Ascending aorta (tissue), 2 donors: ENCODE measurements around the gene FAM118B. TPM values are rescaled to one million over a fixed set of nuclear protein-coding genes. Genes with fewer than 3 reads are reported as not detected.

Experiments used
- DNase-seq, 2 donors: peaks; one replicate each; pipeline ENCODE4 v3.0.0-alpha.2; 2019; ENCODE audit warnings: low spot score in 2 of 2
- H3K27ac ChIP-seq, 2 donors: fragments of 200-600 bp; sonication (generic); one replicate each; pipeline ENCODE4 v1.5.1; 2016 to 2017; ENCODE audit warnings: mild to moderate bottlenecking in 1 of 2
- H3K27me3 ChIP-seq: fragments of 200-600 bp; sonication (generic); one replicate; pipeline ENCODE4 v1.5.1; 2017
- H3K36me3 ChIP-seq, 2 donors: fragments of 200-600 bp; sonication (generic); one replicate each; pipeline ENCODE4 v1.5.1; 2016
- H3K4me1 ChIP-seq, 2 donors: fragments of 200-600 bp; sonication (generic); one replicate each; pipeline ENCODE4 v1.5.1; 2016 to 2017; ENCODE audit warnings: mild to moderate bottlenecking in 1 of 2
- H3K4me3 ChIP-seq, 2 donors: fragments of 200-600 bp; sonication (generic); one replicate each; pipeline ENCODE4 v1.5.1; 2016 to 2017; ENCODE audit warnings: mild to moderate bottlenecking in 1 of 2
- H3K9me3 ChIP-seq, 2 donors: fragments of 200-600 bp; sonication (generic); one replicate each; pipeline ENCODE4 v1.5.1; 2016
- intact Hi-C: fragments of 100-400 bp; cut with DNase I; formaldehyde crosslinking; loops from one replicate; pipeline ENCODE4 v1.15.1; 2023
- total RNA-seq: library from RNA; depleted of rRNA; stranded (reverse); fragments of >200 nt; gene quantifications from one replicate; pipeline ENCODE4 v1.1.0, GENCODE V29; 2016
- TF ChIP-seq, protein P1 (sequence below), 3 experiments: fragments of 200-600 bp in 2 of 3; fragments of 450-650 bp in 1 of 3; sonication (generic) in 2 of 3; IDR thresholded peaks; one replicate each; pipeline ENCODE4 v1.5.1; 2016 to 2019; ENCODE audit warnings: antibody characterized with exemption in 3 of 3, mild to moderate bottlenecking in 1 of 3, moderate library complexity in 1 of 3

The FAM118B gene
- total RNA-seq, 1 donor from 2014 or later = 14.0 TPM

- Histone ChIP-seq H3K4me3 (no peak overlapping the region), H3K9me3 (no peaks in the 10 kb centered on the region), H3K4me1 (no peaks in the 10 kb centered on the region), H3K27me3 (no peaks in the 10 kb centered on the region), H3K36me3 (peaks cover 0 to 3% of the 10 kb centered on the region in 2 donors), H3K27ac (no peak overlapping the region)
- TF ChIP-seq, protein P1, sequence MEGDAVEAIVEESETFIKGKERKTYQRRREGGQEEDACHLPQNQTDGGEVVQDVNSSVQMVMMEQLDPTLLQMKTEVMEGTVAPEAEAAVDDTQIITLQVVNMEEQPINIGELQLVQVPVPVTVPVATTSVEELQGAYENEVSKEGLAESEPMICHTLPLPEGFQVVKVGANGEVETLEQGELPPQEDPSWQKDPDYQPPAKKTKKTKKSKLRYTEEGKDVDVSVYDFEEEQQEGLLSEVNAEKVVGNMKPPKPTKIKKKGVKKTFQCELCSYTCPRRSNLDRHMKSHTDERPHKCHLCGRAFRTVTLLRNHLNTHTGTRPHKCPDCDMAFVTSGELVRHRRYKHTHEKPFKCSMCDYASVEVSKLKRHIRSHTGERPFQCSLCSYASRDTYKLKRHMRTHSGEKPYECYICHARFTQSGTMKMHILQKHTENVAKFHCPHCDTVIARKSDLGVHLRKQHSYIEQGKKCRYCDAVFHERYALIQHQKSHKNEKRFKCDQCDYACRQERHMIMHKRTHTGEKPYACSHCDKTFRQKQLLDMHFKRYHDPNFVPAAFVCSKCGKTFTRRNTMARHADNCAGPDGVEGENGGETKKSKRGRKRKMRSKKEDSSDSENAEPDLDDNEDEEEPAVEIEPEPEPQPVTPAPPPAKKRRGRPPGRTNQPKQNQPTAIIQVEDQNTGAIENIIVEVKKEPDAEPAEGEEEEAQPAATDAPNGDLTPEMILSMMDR (IDR thresholded peaks at IDR 0.05) = no peak
- no peak for DNase-seq
- intact Hi-C loops = no loop called here
These were observed 13.7 kb downstream of the FAM118B start for GRCh38 chr11:126225295-126225665.

- Histone ChIP-seq H3K4me3 (no peak overlapping the region), H3K36me3 (peaks cover 0 to 3% of the 10 kb centered on the region in 2 donors), H3K27ac (no peak overlapping the region), H3K9me3 (no peaks in the 10 kb centered on the region), H3K27me3 (no peaks in the 10 kb centered on the region), H3K4me1 (no peaks in the 10 kb centered on the region)
- TF ChIP-seq, protein P1 (IDR thresholded peaks at IDR 0.05) = no peak
- DNase-seq = no peak
- intact Hi-C loops = no loop called here
These were observed 14.9 kb downstream of the FAM118B start for GRCh38 chr11:126226334-126227084.

- DNase-seq = no peak
- peaks cover 0 to 10% of the 10 kb centered on the region in 2 donors for H3K36me3 ChIP-seq
- no peaks in the 10 kb centered on the region for H3K27me3 ChIP-seq
- intact Hi-C loops = no loop called here
- H3K9me3 ChIP-seq = no peaks in the 10 kb centered on the region
- H3K4me1 ChIP-seq = no peaks in the 10 kb centered on the region
- H3K4me3 ChIP-seq = no peak overlapping the region
- TF ChIP-seq, protein P1 (IDR thresholded peaks at IDR 0.05) = no peak
- no peak overlapping the region for H3K27ac ChIP-seq
These were observed 18.4 kb downstream of the FAM118B start for GRCh38 chr11:126229858-126230540.

GRCh38 chr11:126231725-126232459, 20.3 kb downstream of the FAM118B start:
- no peaks in the 10 kb centered on the region for H3K27me3 ChIP-seq
- H3K27ac ChIP-seq = no peak overlapping the region
- intact Hi-C loops = no loop called here

DNA sequence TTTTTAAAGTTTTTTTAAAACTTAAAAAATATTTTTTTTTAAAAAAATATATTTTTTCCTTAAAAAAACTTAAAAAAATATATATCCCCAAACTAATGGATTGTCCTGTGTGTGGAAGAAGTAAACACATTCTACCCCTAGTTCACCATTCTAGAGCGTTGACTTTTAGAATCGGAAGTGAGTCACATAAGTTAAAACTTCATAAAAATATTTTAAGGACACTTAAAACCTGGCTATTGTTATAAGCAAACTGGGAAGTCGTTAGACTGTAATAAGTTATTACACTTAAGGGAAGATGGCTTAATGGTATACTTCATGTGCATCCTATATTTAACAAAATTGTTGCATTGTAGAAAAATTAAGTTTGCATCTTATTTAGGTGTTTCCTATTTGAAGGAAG, 21.1 kb downstream of the FAM118B start:
- H3K9me3 ChIP-seq = no peaks in the 10 kb centered on the region
- no peak overlapping the region for H3K27ac ChIP-seq
- no peaks in the 10 kb centered on the region for H3K4me1 ChIP-seq
- no peak overlapping the region for H3K4me3 ChIP-seq
- TF ChIP-seq, protein P1 (IDR thresholded peaks at IDR 0.05) = no peak
- intact Hi-C loops = no loop called here
- peaks cover 6 to 22% of the 10 kb centered on the region in 2 donors for H3K36me3 ChIP-seq
- no peaks in the 10 kb centered on the region for H3K27me3 ChIP-seq
- DNase-seq = no peak

More at GRCh38 chr11:126231725-126232459, 20.3 kb downstream of the FAM118B start:
- Histone ChIP-seq H3K4me1 (no peaks in the 10 kb centered on the region), H3K9me3 (no peaks in the 10 kb centered on the region), H3K36me3 (peaks cover 6 to 22% of the 10 kb centered on the region in 2 donors), H3K4me3 (no peak overlapping the region)
- DNase-seq = no peak
- TF ChIP-seq, protein P1 (IDR thresholded peaks at IDR 0.05) = no peak
